ENCODE measurements around the gene IFIT1.

- TF ChIP-seq CTCF (conservative IDR thresholded peaks at IDR 0.05; ENCODE audit: low read length): no peak
- no peak for TF ChIP-seq EZH2phosphoT487 (IDR thresholded peaks at IDR 0.05; ENCODE audit: borderline replicate concordance)
Measured at GRCh38 chr10:89384474-89385340, 7.7 kb upstream of the IFIT1 start.
